ENCODE data around the gene GRID2.

GRCh38 chr4:93373893-93374860, 1070.4 kb downstream of the GRID2 start:
- TF ChIP-seq POLR2AphosphoS5 (IDR thresholded peaks at IDR 0.05) = no peak
- TF ChIP-seq CTCF (IDR thresholded peaks at IDR 0.05) = no peak

Data from breast epithelium (tissue), 3 donors.